ENCODE data around the gene HYAL4.

DNA sequence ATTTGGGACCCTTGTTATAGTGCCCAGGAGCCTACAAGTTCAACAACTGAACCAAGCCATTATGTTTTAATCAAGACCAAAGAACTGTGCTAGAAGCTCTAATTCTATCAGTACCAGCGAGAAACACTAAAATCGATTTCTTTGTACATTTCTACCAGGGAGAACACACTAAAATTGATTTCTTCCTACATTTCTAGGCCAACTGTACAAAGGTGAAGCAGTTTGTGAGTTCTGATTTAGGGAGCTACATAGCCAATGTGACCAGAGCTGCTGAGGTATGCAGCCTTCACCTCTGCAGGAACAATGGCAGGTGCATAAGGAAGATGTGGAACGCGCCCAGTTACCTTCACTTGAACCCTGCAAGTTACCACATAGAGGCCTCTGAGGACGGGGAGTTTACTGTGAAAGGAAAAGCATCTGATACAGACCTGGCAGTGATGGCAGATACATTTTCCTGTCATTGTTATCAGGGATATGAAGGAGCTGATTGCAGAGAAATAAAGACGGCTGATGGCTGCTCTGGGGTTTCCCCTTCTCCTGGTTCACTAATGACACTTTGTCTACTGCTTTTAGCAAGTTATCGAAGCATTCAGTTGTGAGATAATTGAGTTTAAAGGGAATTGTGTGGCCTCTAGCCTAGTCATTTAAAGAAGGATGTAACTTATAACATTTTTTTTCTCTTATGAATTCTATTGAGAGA lies 31.7 kb downstream of the HYAL4 start:
- no peak for TF ChIP-seq JUN (IDR thresholded peaks at IDR 0.05; ENCODE audit: borderline replicate concordance, insufficient read depth, insufficient read length, low read depth)
- TF ChIP-seq, protein P1, sequence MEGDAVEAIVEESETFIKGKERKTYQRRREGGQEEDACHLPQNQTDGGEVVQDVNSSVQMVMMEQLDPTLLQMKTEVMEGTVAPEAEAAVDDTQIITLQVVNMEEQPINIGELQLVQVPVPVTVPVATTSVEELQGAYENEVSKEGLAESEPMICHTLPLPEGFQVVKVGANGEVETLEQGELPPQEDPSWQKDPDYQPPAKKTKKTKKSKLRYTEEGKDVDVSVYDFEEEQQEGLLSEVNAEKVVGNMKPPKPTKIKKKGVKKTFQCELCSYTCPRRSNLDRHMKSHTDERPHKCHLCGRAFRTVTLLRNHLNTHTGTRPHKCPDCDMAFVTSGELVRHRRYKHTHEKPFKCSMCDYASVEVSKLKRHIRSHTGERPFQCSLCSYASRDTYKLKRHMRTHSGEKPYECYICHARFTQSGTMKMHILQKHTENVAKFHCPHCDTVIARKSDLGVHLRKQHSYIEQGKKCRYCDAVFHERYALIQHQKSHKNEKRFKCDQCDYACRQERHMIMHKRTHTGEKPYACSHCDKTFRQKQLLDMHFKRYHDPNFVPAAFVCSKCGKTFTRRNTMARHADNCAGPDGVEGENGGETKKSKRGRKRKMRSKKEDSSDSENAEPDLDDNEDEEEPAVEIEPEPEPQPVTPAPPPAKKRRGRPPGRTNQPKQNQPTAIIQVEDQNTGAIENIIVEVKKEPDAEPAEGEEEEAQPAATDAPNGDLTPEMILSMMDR (IDR thresholded peaks at IDR 0.05; ENCODE audit: extremely low read depth in 1 of 2, insufficient read depth in 1 of 2, low read depth in 1 of 2, low read length in 2 of 2) = no peak
- TF ChIP-seq, protein P2, sequence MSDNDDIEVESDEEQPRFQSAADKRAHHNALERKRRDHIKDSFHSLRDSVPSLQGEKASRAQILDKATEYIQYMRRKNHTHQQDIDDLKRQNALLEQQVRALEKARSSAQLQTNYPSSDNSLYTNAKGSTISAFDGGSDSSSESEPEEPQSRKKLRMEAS (IDR thresholded peaks at IDR 0.05; ENCODE audit: insufficient read depth, insufficient read length) = no peak
- TF ChIP-seq POLR2A (IDR thresholded peaks at IDR 0.05; ENCODE audit: low read depth, low read length) = no peak
- TF ChIP-seq EZH2 (IDR thresholded peaks at IDR 0.05; ENCODE audit: borderline replicate concordance, low read depth, low read length, severe bottlenecking) = no peak
- no peak for TF ChIP-seq FOS (IDR thresholded peaks at IDR 0.05; ENCODE audit: borderline replicate concordance, insufficient read depth, low read length)
- no peak for TF ChIP-seq POLR2AphosphoS5 (IDR thresholded peaks at IDR 0.05; ENCODE audit: insufficient read depth, low read depth, low read length)
- TF ChIP-seq GATA2 (IDR thresholded peaks at IDR 0.05; ENCODE audit: insufficient read depth, insufficient read length, low read depth, low read length) = no peak

All from endothelial cell of umbilical vein (primary cell).